GM18858 (cell line): ENCODE data around the gene MINDY3.

Source experiments
- ATAC-seq: cut with Tn5 transposase; IDR thresholded peaks from one replicate; pipeline ENCODE4 v1.9.1; 2021; ENCODE audit not compliant: unreplicated experiment

Gene MINDY3

DNA sequence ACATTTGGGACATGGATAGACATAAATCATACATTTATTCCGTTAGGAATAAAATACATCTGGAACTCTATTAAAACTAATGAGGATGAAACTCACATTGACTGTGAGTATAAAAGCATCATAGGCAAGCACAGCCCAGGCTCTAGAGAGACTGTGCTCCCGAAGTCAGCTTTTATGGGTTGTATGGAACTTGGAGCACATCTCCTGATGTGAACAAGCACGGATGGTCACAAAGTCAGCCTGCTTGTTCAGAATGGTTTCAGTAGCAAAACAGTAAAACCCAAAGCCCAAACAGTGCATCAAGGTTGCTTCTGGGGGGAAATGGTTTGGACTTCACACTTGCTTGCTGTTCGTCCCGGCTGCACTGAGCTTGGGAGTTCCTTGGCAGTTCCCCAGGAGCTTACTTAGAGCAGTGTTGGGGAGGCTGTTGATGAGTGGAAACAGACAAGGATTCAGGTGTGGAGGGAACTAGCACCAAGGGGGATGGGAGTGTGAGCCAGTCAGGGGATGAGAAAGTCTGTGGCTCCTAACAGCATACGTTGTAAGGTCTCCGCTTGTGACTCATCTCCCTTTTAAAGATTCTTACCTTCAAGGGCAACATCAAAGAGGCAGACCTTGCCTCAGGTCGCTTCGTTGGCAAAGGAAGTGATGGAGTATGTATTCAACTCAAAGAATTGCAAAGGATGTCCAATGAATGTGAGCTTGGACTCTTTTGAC lies 120.9 kb downstream of the MINDY3 start:
- ATAC-seq = no peak

DNA sequence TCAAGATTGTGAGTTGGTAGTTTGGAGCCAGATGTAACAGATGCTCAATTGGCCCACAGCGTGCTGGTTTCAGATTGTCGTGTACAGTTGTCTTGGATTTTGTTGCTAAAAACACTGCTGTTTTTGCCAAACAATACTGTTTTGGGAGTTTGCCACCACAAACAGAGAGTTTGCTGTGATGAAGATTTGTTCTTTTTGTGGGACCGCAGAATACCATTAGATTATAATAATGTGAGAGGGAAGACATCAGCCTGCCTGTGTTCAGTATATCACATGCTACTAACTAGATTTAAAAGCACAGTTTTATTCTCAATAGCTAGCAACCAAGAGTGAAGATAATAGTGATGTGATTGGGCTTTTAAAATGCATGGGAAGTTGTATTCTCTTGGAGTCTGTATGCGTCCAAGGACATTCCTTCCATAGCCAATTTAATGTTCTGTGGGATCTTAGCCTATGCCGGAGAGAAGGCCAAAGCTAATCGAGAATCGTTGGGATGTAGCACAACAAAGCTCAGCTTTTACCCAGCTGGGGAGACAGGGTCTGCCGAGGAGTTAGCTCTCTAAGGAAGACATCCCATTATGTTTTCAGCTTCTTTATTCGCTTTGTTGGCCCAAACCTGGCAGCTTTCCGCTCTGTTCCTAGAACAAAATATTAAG lies 121.9 kb downstream of the MINDY3 start:
- no peak for ATAC-seq

DNA sequence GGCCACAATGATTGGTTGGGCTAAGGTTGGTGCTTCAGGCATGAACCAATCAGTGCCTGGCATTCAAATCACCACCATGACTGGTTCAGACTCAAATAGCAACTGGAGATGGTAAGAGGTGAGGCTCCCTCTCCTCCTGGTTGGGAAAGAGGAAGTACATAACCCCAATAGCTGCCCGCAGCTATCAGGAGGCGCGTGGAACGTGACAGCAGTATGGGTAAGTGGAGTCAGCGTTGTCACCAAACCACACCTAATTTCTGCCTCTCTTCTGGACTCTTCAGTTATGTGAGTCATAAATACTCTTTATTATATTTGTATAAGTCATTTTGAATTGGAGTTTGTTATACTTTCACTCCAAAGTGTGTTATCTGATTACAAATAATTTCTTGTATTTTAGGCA lies 122.7 kb downstream of the MINDY3 start:
- ATAC-seq = no peak

DNA sequence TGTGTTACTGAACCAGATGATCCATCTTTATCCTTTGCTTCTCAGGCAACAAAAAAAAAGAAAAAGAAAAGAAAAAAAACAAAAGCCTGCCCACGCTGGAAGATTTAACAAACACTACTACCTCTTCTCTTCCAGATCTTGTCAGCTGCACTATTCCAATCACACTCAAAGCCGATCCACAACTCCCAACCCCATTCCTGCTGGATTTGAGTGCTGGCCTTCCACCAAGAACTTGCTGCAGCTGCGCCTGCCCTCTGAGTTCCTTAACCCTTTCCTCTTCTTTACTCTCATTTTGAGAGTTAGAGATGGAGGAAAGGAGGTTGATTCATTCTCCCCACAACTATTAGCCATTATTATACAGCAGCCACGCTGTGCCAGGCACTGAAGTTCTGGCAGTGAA lies 124.5 kb downstream of the MINDY3 start:
- no peak for ATAC-seq

DNA sequence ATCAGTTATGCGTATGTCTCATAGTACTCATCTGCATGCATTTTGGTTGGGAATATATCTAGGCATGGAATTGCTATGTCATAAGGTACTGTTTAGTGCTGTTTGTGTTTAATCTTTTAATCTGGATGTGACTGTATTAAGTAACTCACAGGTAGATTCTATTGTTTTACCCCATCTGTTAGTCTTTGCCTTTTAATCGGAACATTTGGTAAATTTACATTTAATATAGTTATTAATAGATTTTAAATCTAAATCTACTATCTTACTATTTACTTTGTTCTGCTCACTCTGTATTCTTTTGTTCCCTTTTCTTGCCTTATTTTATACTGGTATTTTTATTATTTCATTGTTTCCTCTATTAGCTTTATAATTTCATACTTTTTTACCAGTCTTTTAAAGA lies 130.0 kb downstream of the MINDY3 start:
- ATAC-seq = no peak

DNA sequence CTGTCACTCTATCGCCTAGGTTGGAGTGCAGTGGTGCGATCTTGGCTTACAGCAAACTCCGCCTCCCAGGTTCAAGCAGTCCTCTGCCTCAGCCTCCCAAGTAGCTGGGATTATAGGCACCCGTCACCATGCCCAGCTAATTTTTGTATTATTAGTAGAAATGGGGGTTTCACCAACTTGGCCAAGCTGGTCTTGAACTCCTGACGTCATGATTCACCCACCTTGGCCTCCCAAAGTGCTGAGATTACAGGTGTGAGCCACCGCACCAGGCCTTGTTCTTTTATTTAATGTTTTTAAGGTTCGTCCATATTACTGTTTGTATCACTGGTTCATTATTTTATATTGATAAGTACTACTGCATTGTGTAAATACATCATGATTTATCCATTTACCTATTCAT lies 130.4 kb downstream of the MINDY3 start:
- ATAC-seq = no peak
